Lower leg skin (tissue), 3 donors: ENCODE measurements around the gene SYCE3.

Experiments
- CTCF ChIP-seq, 3 donors: fragments of 450-650 bp; IDR thresholded peaks; one replicate each; pipeline ENCODE4 v1.5.1; 2016; ENCODE audit warnings: antibody characterized with exemption in 3 of 3, mild to moderate bottlenecking in 3 of 3, moderate library complexity in 2 of 3
- POLR2A ChIP-seq, 2 donors: fragments of 450-650 bp; IDR thresholded peaks; one replicate each; pipeline ENCODE4 v1.6.1; 2016 to 2017; ENCODE audit warnings: antibody characterized with exemption in 2 of 2, mild to moderate bottlenecking in 1 of 2, moderate library complexity in 1 of 2

GRCh38 chr22:50519151-50519550, 43.6 kb downstream of the SYCE3 start:
- TF ChIP-seq CTCF (IDR thresholded peaks at IDR 0.05) = no peak
- TF ChIP-seq POLR2A (IDR thresholded peaks at IDR 0.05) = no peak
